Stimulated activated CD4-positive, alpha-beta T cell treated with anti-CD3 and anti-CD28 coated beads, Interleukin-15, amount 100 ng/mL, for 48 hours (primary cell): ENCODE measurements around the gene CIITA.
A peak's percentile ranks its signal among the peaks of the same experiment; 100 is the strongest.
"Not testable (repeated sequence)": the region's sequence is repeated elsewhere in the genome, so short reads cannot be mapped to it uniquely, and the experiment has no call there.

ENCODE experiments used
- DNase-seq, 2 donors: peaks; one replicate each; pipeline ENCODE4 v3.0.0-alpha.2; 2020; ENCODE audit warnings: low read depth in 2 of 2

The CIITA gene, protein sequence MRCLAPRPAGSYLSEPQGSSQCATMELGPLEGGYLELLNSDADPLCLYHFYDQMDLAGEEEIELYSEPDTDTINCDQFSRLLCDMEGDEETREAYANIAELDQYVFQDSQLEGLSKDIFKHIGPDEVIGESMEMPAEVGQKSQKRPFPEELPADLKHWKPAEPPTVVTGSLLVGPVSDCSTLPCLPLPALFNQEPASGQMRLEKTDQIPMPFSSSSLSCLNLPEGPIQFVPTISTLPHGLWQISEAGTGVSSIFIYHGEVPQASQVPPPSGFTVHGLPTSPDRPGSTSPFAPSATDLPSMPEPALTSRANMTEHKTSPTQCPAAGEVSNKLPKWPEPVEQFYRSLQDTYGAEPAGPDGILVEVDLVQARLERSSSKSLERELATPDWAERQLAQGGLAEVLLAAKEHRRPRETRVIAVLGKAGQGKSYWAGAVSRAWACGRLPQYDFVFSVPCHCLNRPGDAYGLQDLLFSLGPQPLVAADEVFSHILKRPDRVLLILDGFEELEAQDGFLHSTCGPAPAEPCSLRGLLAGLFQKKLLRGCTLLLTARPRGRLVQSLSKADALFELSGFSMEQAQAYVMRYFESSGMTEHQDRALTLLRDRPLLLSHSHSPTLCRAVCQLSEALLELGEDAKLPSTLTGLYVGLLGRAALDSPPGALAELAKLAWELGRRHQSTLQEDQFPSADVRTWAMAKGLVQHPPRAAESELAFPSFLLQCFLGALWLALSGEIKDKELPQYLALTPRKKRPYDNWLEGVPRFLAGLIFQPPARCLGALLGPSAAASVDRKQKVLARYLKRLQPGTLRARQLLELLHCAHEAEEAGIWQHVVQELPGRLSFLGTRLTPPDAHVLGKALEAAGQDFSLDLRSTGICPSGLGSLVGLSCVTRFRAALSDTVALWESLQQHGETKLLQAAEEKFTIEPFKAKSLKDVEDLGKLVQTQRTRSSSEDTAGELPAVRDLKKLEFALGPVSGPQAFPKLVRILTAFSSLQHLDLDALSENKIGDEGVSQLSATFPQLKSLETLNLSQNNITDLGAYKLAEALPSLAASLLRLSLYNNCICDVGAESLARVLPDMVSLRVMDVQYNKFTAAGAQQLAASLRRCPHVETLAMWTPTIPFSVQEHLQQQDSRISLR

DNA sequence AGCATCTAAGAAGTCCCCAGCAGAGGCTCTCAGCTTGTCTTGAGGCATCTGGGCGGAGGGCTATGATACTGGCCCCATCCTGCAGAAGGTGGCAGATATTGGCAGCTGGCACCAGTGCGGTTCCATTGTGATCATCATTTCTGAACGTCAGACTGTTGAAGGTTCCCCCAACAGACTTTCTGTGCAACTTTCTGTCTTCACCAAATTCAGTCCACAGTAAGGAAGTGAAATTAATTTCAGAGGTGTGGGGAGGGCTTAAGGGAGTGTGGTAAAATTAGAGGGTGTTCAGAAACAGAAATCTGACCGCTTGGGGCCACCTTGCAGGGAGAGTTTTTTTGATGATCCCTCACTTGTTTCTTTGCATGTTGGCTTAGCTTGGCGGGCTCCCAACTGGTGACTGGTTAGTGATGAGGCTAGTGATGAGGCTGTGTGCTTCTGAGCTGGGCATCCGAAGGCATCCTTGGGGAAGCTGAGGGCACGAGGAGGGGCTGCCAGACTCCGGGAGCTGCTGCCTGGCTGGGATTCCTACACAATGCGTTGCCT, at the start of gene CIITA:
CIITA (plus strand) TSS at position 404 of the 543 bp plus-strand sequence; CDS start at position 533, 129 bp downstream.
- DNase-seq = peak in 1 of 2 donors; percentile 33

DNA sequence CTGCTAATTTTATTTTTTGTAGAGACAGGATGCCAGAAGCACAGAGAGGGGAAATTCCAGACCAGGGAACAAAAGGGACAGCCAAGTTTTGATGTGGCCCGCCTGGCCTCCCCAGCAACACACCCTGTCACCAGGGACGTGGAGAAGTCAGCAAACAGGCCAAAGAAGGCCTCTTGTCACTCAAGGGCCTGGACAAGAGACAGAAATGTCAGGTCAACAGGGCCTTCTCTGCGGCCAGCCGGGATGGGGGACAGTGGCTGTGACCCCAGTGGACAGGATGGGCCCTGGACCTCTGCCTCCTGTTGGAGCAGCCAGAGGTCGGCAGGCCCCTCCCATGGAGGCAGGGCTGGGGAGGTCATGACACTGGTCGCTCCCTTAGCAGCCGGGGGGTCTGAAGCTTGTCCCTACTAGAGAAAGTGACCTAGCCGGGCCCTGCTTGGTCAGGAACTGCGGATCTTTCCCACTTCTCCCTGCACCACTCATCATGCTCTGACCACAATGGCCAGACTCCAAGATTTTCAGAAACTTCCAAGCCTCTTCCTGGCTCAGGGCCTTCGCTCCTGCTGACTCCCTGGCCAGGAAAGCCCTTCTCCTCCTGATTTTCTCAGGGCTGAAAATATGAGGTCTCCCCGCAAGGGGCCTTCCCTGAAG, 49.2 kb upstream of the CIITA start:
- DNase-seq = no peak

DNA sequence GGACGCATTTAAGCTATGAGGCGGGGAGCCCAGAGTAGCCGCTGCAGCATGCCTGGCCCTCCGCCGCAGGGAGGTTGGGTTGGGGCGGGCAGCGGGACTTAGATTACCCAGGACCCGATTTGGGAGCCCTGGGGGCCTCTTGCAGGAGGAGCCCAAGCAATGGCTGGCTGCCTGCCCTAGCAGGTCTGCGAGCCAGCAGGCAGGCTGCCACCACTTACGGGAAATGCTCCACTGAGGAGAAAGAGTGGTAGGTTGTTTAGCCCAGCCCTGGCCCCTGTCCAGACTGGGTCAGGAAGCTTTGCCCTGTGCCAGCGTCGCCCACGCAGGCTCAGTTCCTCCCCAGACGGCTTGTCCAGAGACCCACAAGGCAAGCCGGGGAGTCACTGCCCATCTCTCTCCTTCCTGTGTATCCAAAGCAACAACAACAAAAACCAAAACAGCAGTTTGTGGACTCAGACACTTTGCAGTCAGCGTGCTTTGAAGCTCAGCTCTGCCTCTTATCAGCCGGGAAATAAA, 48.1 kb upstream of the CIITA start:
- DNase-seq = no peak

DNA sequence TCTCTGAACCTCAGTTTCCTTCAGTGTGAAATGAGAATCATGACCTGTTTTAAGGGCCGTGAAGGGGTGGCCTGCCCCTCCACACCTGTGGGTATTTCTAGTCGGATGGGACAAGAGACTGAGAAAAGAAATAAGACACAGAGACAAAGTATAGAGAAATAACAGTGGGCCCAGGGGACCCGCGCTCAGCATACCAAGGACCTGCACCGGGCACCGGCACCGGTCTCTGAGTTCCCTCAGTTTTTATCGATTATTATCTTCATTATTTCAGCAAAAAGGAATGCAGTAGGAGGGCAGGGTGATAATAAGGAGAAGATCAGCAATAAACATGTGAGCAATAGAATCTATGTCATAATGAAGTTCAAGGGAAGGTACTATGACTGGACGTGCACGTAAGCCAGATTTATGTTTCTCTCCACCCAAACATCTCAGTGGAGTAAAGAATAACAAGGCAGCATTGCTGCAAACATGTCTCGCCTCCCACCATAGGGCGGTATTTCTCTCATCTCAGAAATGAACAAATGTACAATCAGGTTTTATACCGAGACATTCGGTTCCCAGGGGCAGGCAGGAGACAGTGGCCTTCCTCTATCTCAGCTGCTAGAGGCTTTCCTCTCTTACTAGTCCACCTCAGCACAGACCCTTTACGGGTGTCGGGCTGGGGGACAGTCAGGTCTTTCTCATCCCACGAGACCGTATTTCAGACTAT, 47.5 kb upstream of the CIITA start:
- not testable (repeated sequence) for DNase-seq

DNA sequence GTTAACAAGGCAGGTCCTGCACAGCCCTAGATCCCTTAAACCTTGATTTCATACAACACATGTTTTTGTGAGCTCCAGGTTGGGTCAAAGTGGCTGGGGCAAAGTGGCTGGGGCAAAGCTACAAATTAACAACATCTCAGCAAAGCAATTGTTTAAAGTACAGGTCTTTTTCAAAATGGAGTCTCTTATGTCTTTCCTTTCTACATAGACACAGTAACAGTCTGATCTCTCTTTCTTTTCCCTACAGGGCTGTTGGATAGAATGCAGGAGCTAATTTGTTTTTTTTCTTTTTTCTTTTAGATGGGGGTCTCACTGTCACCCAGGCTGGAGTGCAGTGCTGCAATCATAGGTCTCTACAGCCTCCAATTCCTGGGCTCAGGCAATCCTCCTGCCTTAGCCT, 46.8 kb upstream of the CIITA start:
- not testable (repeated sequence) for DNase-seq

DNA sequence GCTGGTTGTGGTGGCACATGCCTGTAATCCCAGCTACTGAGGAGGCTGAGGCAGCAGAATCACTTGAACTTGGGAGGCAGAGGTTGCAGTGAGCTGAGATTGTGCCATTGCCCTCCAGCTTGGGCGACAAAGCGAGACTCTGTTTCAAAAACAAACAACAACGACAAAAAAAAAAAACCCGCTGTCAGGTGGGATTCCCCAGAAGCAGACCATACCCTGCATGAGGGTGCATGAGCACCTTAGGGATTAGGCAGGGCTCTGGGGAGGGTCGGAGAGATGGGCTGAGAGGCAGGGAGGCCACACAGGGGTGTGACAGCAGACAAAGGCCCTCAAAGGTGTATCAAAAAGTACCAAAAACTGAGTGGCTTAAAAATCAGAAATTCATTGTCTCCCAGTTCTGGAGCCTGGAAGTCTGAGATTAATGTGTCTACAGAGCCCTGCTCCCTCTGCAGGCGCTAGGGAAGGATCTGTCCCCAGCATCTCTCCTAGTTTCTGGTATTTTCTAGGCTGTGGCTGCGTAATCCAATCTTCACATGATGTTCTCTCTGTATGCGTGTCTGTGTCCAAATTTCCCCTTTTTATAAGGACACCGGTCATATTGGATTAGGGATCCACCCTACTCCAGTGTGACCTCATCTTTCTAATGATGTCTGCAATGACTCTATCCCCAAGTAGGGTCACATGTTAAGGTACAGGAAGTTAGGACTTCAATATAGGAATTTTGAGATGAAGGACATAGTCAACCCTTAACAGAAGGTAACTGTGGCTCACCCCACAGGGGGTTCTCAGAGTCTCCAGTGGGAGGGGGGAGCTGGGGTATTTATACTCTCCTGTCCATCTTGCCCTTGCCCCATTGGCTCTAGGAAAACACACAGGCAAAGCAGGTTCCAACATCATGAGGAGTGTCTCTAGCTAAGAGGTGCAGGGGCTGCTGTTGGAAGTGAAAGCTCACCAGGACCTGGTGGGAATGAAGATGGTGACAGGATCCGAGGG, 44.8 kb upstream of the CIITA start:
- no peak for DNase-seq

DNA sequence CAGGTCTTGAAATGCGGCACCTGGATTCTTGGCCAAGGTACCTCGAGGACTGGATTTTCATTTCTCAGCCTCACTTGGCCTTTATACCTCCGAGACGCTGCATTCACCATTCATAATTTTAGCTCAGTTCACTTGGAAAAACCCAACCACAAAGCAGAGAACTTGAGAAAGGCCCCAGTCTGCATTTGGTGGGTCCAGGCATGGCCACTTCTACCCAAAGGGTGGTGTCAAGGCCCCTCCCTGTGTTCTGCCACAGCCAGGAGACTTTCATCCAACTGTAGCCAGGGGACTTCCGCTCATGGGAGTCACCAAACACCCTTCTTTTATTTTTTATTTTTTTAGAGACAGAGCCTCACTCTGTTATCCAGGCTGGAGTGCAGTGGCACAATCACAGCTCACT, 43.7 kb upstream of the CIITA start:
- no peak for DNase-seq

DNA sequence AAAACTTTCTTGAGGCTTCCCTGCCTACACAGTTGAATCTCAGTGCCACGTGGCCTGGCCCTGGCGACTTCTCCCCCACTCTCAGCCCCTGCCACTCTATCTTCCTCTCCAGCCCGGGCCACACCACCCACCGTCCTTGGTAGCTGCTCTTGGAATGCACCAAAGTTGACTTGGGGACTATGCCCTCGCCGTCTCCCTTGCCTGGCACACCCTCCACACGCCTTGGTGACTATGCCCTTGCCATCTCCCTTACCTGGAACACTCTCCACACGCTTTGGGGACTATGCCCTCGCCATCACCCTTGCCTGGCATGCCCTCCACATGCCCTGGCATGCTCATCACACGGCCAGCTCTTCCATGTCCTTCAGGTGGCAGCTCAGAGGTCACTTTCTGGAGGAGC, 42.9 kb upstream of the CIITA start:
- DNase-seq = no peak

DNA sequence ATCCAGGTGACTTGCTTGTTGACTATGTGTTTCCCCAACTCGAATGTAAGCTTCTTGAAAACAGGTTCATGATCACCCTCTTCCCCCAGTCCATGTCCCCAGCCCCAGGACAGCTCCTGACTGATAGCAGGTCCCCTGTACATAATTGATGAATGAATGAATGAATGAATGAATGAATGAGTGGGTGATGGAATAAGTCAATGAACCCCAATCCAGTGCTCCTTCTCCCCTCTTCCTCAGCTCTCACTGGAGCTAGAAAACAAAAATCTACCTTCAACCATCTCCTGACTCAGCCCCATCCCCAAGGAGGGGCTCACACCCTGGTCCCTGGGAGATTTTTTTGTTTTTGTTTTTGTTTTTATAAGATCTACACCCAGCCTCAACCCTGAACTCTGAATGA, 42.2 kb upstream of the CIITA start:
- DNase-seq = no peak

DNA sequence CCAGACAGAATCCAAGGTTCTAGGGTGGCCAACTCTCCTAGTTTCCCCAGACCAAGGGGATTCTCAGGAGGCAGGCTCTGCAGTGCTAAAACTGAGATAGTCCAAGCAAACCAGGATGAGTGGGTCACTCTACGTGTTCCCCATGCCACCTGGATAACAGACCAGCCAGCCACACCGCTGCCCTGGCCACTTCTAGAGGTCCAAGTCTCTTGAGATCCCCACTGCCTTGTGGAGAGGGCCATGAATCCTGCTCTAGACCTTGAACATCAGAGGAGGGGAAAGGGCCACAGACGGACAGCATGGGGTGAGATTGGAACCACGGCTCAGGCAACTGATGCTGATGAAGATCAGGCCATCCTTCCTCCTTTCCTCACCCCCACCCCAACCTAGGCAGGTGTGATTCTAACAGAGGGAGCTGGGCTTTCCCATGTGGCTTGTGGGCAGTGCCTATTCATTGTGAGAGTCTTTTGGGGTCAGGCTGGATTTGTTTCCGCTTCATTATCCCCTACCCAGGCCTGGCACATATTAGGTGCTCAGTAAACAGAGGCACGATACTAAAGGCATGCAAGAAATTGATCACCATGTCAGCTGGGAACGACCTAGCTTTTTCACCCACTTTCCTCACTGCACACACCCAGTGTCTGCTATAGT, 41.6 kb upstream of the CIITA start:
- DNase-seq = no peak

DNA sequence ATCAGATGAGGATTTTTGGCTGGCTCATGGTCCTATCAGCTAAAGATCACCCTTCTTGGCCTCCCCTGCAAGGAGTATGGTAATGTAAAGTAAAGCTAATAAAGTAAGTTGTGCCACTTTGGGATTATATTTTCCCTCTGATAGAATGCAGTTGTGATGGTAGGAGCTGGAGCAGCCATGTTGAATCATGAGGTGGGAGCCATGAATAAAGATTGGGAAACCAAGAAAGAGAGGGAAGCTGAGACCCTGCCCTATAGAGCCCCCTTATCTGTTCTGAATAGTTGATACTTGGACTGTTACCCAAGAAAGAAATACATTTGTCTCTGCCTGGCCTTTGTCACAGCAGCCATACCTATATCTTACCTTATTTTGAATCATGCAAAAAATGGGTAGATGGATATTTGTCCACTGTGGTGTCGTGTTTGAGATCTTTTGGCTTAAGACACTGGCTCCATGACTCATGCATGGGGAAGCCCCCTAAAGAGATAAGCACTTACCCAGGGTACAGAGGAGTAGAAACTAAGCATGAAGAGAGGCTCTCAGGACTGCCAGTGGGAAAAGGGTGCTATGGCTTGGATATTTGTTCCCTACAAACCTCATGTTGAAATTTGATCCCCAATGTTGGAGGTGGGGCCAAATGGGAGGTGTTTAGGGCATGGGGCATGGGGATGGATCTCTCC, 40.7 kb upstream of the CIITA start:
- no peak for DNase-seq

DNA sequence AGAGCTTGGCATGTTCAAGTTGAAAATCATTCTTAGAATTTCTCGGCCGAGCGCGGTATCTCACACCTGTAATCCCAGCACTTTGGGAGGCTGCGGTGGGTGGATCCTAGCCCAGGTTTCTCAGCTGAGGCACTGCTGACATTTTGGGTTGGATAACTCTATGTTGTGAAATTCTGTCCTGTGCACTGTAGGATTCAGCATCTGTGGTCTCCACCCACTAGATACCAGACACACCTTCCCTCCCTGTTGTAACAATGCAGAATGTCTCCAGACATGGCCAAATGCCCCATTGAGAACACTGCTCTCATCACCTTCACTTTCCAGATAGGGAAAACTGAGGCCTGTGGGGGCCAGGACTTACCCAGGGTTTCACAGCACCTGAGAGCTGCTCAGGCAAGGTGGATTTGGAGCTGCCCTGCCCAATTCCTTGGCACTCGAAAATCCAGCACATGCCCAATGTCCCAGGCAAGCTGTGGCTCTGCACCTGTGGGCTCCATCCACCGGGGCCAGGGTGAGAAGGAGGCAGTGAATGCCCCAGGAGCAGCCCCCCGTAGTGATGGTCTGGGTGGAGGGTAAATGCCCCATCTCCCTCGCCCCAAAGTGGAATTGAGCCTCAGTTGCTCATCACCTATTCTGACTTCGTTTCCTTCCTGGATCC, 38.3 kb upstream of the CIITA start:
- DNase-seq = no peak

DNA sequence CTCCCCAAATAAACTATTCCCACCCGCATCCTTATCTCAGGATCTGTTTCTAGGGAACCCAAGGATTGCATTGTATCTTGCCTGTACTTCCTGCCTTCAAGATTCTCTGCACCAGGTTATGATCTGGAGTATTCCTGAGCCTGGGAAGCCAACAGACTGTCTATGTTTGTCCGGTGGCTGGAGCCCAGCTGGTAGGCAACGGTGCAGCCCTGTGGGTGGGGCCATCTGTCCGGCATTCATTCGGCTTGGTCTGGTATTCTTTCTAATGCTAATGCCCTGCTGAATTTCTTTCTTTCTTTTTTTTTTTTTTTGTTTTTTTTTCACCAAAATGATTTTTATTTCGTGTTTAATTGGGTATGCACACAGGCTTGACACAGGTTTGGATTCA, 37.7 kb upstream of the CIITA start:
- DNase-seq = no peak

DNA sequence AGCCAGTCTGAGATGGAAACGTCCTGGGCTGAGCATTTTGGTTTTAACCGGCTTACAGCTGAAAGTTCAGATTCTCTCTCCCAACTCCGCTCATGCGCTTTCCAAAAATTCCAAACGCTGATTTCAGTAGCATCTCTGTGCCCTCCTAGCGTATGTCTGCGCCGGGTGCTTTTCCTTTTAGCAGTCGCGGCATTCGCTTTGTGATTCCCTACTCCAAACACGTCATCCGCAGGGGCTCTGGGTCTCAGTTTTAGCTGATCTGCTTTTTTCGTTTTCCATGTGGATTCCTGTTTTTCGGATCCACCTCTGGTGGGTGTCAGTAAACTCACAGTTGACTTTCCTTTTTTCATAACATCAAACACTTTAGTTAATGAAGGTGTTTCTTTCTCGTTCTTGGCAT, 36.3 kb upstream of the CIITA start:
- no peak for DNase-seq

DNA sequence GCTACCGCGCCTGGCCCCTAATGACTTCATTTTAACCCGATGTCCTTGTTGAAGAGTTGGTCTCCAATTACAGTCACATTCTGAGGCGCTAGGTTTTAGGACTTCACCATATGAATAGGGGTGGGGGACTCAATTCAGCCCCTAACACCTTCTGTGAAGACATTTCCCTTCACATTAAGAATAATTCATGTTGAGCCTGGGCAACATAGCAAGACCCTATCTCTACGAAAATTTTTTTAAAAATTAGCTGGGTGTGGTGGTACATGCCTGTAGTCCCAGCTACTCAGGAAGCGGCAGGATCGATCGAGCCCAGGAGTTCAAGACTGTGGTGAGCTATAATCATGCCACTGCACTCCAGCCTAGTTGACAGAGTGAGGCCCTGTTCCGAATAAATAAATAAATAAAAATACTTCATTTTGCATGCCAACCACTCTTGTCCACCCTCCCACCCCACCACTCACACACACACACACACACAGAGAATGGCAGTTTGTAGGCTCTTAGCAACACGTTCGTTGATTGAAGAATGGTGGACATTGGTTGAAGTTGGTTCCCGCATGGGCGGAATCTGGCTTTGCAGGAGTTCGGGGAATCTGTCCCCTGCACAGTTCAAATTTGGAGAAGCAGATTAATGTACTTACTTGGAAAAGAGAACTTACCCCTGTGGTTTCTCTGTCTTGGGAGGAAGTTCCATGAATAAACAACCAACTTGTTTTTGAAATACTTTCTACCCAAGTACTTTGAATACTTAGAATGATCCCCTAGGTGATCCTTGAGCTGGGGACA, 30.6 kb upstream of the CIITA start:
- DNase-seq = no peak

DNA sequence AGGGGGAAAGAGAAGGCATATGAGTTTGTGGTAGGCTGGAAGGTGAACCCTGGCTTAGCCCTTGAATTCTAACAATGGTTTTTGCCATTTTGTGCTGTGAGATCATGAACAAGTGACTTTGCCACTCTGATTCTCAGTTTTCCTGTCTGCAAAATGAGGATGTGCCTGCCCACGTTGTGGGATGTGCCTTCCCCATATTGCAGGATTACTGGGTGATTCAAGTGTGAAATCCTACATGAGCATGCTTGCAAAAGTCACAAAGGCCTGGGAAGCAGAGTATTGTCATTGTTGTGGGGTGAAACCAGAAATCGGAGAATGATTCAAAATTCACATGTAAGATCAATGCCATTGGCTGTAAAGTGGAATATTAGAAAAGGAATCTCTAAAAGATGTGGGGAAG, 29.8 kb upstream of the CIITA start:
- DNase-seq = no peak
